Measurements from ENCODE around the gene ANO4. TPM values are rescaled to one million over a fixed set of nuclear protein-coding genes. Genes with fewer than 3 reads are reported as not detected.

The ANO4 gene
- total and polyA plus RNA-seq, 4 donors = 0.10 to 1.9 (median 0.86) TPM

GRCh38 chr12:100913872-100914592 lies 119.5 kb downstream of the ANO4 start:
- Histone ChIP-seq H3K9ac (ENCODE audit: insufficient read depth in 1 of 2, low read length in 2 of 2) (no peak overlapping the region), H3K27ac (ENCODE audit: low read depth in 1 of 2, low read length in 1 of 2) (no peak overlapping the region), H3K36me3 (ENCODE audit: control insufficient read depth in 4 of 4, insufficient read depth in 4 of 4, low read length in 4 of 4) (no peaks in the 10 kb centered on the region), H3K4me1 (ENCODE audit: control insufficient read depth in 5 of 5, insufficient read depth in 5 of 5, low read length in 5 of 5) (no peaks in the 10 kb centered on the region), H3K4me3 (no peak overlapping the region), H3K9me3 (ENCODE audit: control insufficient read depth in 4 of 4, insufficient read depth in 3 of 4, low read length in 3 of 4) (no peaks in the 10 kb centered on the region), H3K27me3 (ENCODE audit: control insufficient read depth in 3 of 3, insufficient read depth in 3 of 3, low read length in 2 of 3) (no peaks in the 10 kb centered on the region)
- peak in 1 of 3 donors; percentile 20 for DNase-seq
- ATAC-seq (ENCODE audit: insufficient read depth, low FRiP score) = no peak
- no peak for TF ChIP-seq CTCF (IDR thresholded peaks at IDR 0.05; ENCODE audit: control extremely low read depth, extremely low read depth)
- 78 to 79% methylated on average over 4 of the region's 4 CpGs for WGBS, 2 donors

GRCh38 chr12:100919116-100919515 lies 124.5 kb downstream of the ANO4 start:
- H3K36me3 ChIP-seq (ENCODE audit: control insufficient read depth in 4 of 4, insufficient read depth in 4 of 4, low read length in 4 of 4) = no peaks in the 10 kb centered on the region
- no peaks in the 10 kb centered on the region for H3K27me3 ChIP-seq (ENCODE audit: control insufficient read depth in 3 of 3, insufficient read depth in 3 of 3, low read length in 2 of 3)
- DNase-seq (no peak), ATAC-seq (ENCODE audit: insufficient read depth, low FRiP score) (no peak)
- WGBS, 2 donors = 70 to 78% methylated on average over 2 of the region's 2 CpGs
- H3K4me3 ChIP-seq = no peak overlapping the region
- H3K27ac ChIP-seq (ENCODE audit: low read depth in 1 of 2, low read length in 1 of 2) = no peak overlapping the region
- no peak for TF ChIP-seq CTCF (IDR thresholded peaks at IDR 0.05; ENCODE audit: control extremely low read depth, extremely low read depth)
- no peak overlapping the region for H3K9ac ChIP-seq (ENCODE audit: insufficient read depth in 1 of 2, low read length in 2 of 2)
- no peaks in the 10 kb centered on the region for H3K9me3 ChIP-seq (ENCODE audit: control insufficient read depth in 4 of 4, insufficient read depth in 3 of 4, low read length in 3 of 4)
- no peaks in the 10 kb centered on the region for H3K4me1 ChIP-seq (ENCODE audit: control insufficient read depth in 5 of 5, insufficient read depth in 5 of 5, low read length in 5 of 5)

GRCh38 chr12:100920493-100920892 lies 125.9 kb downstream of the ANO4 start:
- Histone ChIP-seq H3K4me3 (no peak overlapping the region), H3K4me1 (ENCODE audit: control insufficient read depth in 5 of 5, insufficient read depth in 5 of 5, low read length in 5 of 5) (no peaks in the 10 kb centered on the region), H3K27me3 (ENCODE audit: control insufficient read depth in 3 of 3, insufficient read depth in 3 of 3, low read length in 2 of 3) (no peaks in the 10 kb centered on the region), H3K9me3 (ENCODE audit: control insufficient read depth in 4 of 4, insufficient read depth in 3 of 4, low read length in 3 of 4) (no peaks in the 10 kb centered on the region), H3K36me3 (ENCODE audit: control insufficient read depth in 4 of 4, insufficient read depth in 4 of 4, low read length in 4 of 4) (no peaks in the 10 kb centered on the region), H3K27ac (ENCODE audit: low read depth in 1 of 2, low read length in 1 of 2) (no peak overlapping the region), H3K9ac (ENCODE audit: insufficient read depth in 1 of 2, low read length in 2 of 2) (no peak overlapping the region)
- no peak for TF ChIP-seq CTCF (IDR thresholded peaks at IDR 0.05; ENCODE audit: control extremely low read depth, extremely low read depth)
- 67 to 77% methylated on average over 4 of the region's 4 CpGs for WGBS, 2 donors
- DNase-seq = no peak
- ATAC-seq (ENCODE audit: insufficient read depth, low FRiP score) = no peak

All from lung (tissue), 12 donors.